8988T (cell line): Measurements from ENCODE around the gene PCCA.
"Not testable (repeated sequence)": the region's sequence is repeated elsewhere in the genome, so short reads cannot be mapped to it uniquely, and the experiment has no call there.

ENCODE experiments used
- DNase-seq: peaks from one replicate; pipeline ENCODE4 v3.0.0; 2011

PCCA gene

DNA sequence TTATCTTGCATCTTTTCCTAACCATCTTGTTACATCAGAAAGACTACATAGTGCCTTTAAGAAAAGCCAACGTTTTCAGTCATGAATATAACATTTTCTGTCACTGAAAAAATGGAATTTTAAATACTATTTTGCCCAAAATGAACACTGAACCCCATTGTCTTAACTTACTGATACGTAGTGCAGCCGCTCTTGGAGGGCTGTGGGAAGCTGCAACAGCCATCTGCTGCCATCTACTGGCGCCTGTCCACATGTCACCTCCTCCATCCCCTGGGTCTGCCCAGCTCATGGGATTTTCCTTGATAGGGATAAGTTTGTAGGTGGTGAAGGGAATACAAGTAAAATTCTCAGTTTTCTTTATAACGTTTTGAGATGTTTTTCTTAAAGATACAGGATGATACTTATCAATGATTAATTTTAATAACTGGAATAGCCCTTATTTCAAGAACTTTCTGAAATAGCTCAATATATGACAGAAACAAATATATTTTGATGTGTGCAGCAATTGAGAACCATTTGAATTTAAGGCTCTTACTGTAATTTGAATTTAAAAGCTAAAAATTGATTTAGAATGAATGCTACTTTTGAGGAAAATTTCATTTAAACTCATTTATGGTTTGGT, 426.0 kb downstream of the PCCA start:
- DNase-seq, result peak; percentile 86

DNA sequence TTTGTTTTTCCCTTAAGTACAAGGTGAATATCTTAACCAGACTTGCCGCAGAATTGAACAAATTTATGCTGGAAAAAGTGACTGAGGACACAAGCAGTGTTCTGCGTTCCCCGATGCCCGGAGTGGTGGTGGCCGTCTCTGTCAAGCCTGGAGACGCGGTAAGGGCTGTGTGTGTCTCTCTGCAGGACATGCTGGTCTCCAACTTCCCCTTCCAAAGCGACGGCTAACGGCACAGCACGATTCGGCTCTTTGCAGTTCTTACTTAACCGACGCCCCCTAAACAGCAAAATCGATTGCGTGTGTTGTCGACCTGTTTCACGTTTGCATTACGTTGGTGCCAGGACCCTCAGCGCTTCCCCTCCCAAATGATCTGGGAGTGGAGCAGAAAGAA, 426.5 kb downstream of the PCCA start:
- no peak for DNase-seq

DNA sequence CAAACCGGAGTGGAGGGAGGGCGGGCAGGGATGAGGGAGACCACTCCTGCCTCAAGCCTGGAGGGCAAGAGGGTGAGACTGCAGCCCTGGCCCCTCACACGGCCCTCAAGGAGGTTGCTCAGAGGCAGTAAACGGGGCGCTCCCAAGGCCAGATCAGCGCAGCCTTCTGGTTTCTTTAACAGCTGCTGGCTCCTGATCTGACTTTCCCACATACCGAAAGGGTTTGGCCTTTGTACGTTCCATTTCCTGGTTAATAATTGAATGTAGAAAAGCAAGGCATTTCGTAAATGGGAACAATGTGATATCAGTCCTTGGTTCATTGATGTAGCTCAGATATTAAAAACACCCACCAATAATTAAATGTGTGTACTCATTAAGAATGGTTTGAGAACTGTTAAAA, 428.2 kb downstream of the PCCA start:
- no peak for DNase-seq

DNA sequence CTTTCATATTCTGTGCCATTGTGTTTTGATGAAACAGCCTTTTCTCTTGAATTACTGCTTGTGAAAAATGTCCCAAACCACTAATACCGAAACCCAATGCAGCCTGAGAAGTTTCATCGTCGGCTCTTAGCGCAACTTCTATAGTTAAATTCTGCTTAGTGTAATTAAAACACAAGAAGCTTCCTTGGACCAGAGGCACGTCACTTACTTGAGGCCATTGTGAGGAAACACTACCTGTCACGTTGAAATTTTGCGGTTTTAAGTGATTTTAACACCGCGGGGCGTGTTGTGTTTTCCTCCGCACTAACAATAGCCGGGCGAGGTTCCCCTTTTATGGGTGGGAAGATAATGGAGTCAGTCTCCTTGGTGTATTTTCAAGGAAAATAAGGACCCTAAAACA, 428.8 kb downstream of the PCCA start:
- no peak for DNase-seq

- DNase-seq, result no peak
These were observed 429.6 kb downstream of the PCCA start for GRCh38 chr13:100518394-100519062.

- DNase-seq, result no peak
These were observed 430.7 kb downstream of the PCCA start for GRCh38 chr13:100519626-100520025.

DNA sequence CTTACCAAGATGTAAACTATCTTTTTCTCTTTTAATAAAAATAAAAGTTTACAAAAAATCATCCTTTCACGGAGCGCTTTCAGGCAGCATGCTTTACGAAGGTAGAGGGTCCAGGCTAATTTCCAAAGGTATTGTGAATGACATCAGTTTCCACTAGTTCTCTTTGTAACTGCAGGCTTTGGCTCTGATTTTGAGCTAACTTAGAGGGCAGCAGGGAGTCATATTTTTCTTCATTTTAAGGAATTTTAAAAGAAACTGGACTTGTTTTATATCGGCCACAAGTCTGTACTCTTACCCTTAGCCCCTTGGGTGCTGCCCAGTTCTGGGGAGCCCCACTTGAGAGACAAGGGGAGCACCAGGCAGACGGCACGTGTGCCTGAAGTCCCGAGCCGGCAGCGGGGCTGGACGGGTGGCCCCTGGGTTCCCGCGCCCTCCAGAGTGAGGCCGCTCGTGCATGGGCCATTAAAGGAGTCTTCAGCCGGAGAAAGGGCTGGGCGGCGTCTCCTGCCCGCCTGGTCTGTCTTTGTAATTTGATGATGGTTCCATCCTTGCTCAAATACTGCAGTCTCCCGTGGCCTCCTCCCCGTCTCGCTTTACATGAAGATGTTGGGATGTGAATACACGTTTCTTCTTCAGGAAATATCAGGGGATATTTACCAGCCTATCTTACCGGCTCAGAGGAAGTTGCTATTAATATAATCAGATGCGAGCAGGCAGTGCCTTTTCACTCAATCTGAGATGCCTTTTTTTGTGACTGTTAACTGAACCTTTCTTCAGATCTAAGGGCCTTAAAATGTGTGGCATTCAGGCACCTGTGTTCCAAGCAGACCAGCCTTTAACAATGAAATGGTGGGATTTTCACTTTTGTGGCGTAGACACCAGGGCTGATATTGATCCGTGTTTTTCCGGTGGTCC, 432.3 kb downstream of the PCCA start:
- no peak for DNase-seq

DNA sequence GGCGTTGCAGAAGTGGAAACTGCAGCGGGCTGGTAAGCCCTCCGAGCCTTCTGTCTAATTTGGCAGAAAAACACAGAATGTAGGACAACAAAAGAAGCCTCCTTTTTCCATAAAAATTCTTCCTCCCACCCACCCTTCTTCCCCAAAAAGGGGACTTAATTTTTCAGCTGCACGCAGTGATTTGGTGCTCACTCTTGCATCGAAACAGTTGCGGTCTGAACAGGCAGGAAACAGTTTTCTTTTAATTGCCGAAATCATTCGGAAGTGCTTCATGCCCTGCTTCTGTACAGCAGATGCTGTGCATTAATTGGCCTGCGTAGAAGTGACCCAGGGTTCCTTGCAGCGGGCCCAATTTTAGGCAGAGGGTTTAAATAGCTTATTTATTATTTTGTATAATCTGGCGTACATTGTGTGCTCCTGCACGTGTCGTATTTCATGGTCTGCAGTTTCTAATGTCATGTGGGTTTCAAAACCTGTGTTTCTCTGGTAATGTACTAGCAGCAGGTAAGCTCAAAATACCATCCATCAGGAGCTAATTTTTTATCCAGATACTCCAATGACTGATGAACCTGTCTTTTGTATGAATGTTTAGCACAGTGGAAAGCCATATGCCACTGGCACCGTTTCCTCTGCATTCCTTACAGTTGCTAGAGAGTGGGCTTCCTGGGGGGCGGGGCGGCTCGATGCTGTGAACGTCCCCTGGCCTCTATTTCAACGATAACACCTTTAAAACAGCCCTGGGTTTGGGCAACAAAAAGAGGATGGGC, 433.1 kb downstream of the PCCA start:
- no peak for DNase-seq

DNA sequence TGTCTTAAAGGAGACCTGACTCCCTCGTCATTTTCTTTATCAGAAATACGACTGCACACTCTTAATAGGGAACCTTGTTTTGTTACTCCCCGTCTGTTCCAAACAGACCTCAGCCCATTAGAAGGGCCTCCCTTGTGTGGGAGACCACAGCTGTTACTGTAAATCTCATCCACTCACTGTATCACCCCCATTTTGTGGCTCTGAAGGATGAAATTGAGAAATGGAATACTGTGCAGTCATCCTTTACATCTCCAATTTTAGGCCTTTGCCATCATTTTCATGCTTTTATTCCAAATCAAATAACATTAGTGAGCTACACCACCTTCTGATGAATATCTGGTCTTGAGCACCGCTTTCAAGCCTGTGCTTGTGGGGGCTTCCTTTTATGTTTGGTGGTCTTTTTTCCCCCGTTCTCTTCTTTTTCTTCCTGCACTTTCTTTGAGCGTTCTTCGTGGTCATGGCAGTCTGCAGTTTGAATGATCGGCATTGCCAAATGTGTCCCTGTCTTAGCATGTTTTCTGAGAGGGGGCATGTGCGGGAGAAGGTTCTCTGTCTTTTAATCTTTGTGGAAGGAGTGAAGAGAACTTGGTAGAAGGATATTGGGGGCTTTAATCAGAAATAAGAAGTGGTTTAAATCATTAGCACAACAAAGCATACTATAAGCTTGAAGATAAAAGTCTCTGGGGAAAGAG, 433.9 kb downstream of the PCCA start:
- DNase-seq, result no peak

DNA sequence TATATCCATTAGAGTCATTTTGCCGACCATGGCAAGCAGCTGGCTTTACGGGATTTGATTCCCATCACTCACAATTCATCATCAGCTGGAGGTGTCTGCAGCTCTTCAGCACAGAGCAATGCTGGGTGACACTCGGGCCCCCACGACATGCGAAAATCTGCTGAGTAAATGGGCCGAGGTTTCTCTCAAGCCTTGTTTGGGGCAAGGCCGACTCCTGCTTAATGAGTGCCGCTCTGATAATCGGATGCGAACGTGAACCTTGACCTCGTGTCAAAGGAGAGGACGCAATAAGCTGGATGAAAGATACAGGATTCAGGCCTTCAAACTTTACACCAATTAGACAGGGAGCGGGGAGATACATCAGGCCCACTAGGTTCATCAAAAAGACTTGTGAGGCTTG, 434.5 kb downstream of the PCCA start:
- no peak for DNase-seq

- DNase-seq, result no peak
These were observed 435.1 kb downstream of the PCCA start for GRCh38 chr13:100523981-100524386.

GRCh38 chr13:100524688-100525087, 435.8 kb downstream of the PCCA start:
- DNase-seq, result not testable (repeated sequence)

DNA sequence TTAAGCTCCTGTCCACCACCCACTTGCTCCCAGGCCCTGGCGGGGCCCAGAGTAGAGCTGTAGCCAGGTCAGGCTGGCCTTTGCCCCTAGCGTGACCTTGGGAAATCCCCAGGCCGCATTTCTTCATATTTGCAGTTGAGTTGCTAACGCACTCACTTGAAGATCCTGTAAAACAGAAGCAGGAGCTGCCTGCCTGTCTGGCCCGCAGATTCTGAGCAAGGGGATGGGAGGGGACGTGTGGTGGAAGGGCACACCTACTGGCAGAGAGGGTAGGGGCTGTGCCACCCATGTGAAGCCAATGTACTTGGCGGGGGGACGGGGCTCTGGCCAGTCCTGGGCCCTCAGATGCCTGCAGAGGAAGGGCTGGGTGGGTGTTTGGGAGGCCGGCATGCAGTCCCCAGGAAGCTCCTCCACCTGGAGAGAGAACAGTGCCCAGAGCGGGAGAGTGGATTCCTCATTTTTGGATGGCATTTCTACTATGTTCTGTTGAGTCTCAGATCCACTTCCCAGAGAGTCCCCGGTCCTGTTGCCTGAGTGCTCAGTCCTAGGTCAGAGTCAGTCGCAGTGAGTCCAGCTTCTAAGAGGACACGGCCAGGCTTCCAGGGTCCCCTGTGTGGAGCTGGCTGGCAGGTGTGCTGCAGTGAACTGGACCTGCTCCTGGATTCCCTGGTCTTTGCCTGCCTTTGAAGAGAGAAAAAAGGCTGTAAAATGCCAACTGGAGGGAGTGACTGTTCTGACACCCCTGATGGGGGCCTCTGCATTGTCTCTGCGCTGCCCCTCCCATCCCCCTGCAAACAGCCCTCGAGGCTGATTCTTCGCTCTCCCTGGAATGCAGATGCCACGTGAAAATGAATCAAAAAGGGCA, 436.8 kb downstream of the PCCA start:
- no peak for DNase-seq

DNA sequence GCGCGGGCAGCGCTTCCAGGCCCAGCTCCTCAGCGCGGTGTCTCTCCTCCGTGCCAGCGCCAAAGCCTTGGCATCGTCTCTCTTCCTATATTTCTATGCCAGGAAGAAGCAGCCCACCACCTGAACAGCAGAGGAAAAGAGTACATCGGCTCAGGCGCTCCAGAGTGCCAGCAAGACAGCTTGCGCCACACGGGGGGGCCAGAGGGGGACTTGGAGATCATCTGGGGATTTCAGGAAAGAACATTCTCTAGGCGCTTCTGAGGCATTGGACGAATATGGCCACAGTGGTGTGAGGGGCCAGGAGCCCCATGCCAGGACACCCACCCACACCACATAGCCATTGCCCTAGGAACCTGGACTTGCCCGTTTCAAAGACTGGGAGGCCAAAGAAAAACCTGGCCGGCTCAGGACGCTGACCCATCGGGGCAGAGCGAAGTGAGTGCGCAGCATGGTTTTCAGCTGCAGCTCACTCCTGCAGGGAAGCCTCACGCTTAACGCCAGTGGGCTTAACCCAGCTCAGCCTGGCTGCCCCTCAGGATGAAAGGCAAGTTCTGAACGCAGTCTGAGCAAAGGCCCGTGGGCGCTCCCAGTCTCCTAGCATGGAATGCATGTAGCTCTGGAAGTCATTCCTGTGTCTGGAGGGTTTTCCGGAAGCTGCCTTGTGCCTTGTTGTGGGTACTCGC, 437.6 kb downstream of the PCCA start:
- no peak for DNase-seq

DNA sequence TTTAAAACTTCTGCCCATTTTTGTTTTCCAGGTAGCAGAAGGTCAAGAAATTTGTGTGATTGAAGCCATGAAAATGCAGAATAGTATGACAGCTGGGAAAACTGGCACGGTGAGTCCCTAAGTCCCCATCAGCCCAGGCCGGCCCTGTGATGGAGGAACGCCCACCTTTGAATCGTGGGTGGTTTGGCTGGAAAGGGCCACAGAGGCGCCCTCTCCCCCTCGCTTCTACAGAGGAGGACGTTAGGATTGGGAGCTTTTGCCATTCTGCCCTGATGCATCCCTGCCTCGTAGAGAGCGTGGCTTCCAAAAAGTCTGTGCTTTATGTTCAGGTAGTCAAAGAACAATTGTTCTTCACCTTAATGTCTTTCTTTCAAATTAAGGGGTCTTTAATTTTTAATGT, 438.8 kb downstream of the PCCA start:
- DNase-seq, result no peak

DNA sequence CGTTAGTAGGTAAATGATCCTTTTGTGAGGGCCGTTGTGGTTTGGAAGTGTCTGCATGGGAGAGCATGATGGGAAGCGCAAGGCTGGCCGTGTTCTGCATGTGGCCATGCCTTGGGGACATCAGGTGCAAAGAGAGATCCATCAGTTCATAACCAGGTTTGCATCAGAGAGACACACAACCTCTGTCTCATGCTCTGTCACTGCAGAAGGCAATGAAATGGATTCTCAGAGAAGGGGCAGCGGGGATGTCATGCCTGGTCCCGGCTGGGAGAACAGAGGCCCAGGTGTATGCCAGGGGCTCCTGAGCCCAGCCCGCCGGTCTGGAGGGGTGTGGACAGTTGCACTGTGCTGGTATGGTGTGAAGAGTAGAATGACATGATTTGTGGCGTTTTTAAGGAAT, 439.5 kb downstream of the PCCA start:
- DNase-seq, result no peak

GRCh38 chr13:100528820-100529219, 439.9 kb downstream of the PCCA start:
- no peak for DNase-seq

GRCh38 chr13:100529666-100530377, 440.9 kb downstream of the PCCA start:
- no peak for DNase-seq

- DNase-seq, result no peak
These were observed 441.8 kb downstream of the PCCA start for GRCh38 chr13:100530671-100531213.
